ENCODE measurements around the gene FRRS1. TPM values are rescaled to one million over a fixed set of nuclear protein-coding genes. Genes with fewer than 3 reads are reported as not detected.
"Not testable (repeated sequence)": the region's sequence is repeated elsewhere in the genome, so short reads cannot be mapped to it uniquely, and the experiment has no call there.

Gene FRRS1
- total RNA-seq, 4 donors from 2014 or later, result 1.4 to 4.5 (median 2.3) TPM

GRCh38 chr1:99764909-99765308 is 1.5 kb downstream of the FRRS1 start:
- in situ Hi-C loops (cut with MboI; ENCODE audit: low sequenced_read_pairs in 4 of 4), result no loop called here
- TF ChIP-seq POLR2A (IDR thresholded peaks at IDR 0.05) (no peak), CTCF (IDR thresholded peaks at IDR 0.05 in 4 of 5, conservative IDR thresholded peaks at IDR 0.05 in 1 of 5) (no peak)
- Histone ChIP-seq H3K4me3 (no peak overlapping the region), H3K27me3 (no peaks in the 10 kb centered on the region), H3K27ac (peak overlapping the region in 2 of 4 donors; percentile 81 to 86), H3K4me1 (peaks cover 4 to 8% of the 10 kb centered on the region in 2 donors), H3K36me3 (no peaks in the 10 kb centered on the region), H3K9me3 (no peaks in the 10 kb centered on the region)
- DNase-seq (no peak), ATAC-seq (no peak)
- intact Hi-C loops (cut with DNase I; ENCODE audit: low total_unique reads), result no loop called here

- ATAC-seq (no peak), DNase-seq (no peak)
- Histone ChIP-seq H3K27me3 (no peaks in the 10 kb centered on the region), H3K9me3 (no peaks in the 10 kb centered on the region), H3K4me3 (no peak overlapping the region), H3K4me1 (peaks cover 4 to 13% of the 10 kb centered on the region in 2 donors), H3K36me3 (no peaks in the 10 kb centered on the region), H3K27ac (no peak overlapping the region)
- TF ChIP-seq POLR2A (IDR thresholded peaks at IDR 0.05) (no peak), CTCF (IDR thresholded peaks at IDR 0.05 in 4 of 5, conservative IDR thresholded peaks at IDR 0.05 in 1 of 5) (no peak)
- intact Hi-C loops (cut with DNase I; ENCODE audit: low total_unique reads) (no loop called here), in situ Hi-C loops (cut with MboI; ENCODE audit: low sequenced_read_pairs in 4 of 4) (no loop called here)
Observed at GRCh38 chr1:99764439-99764838, 2.0 kb downstream of the FRRS1 start.

GRCh38 chr1:99763956-99764355 is 2.5 kb downstream of the FRRS1 start:
- in situ Hi-C loops (cut with MboI; ENCODE audit: low sequenced_read_pairs in 4 of 4), result no loop called here

GRCh38 chr1:99761774-99762173 is 4.7 kb downstream of the FRRS1 start:
- intact Hi-C loops (cut with DNase I; ENCODE audit: low total_unique reads), result no loop called here
- Histone ChIP-seq H3K36me3 (no peaks in the 10 kb centered on the region), H3K4me3 (no peak overlapping the region), H3K27ac (no peak overlapping the region), H3K4me1 (peaks cover 3 to 15% of the 10 kb centered on the region in 2 donors), H3K27me3 (no peaks in the 10 kb centered on the region), H3K9me3 (no peaks in the 10 kb centered on the region)
- in situ Hi-C loops (cut with MboI; ENCODE audit: low sequenced_read_pairs in 4 of 4), result no loop called here
- ATAC-seq, result no peak
- DNase-seq, result no peak
- TF ChIP-seq CTCF (IDR thresholded peaks at IDR 0.05 in 4 of 5, conservative IDR thresholded peaks at IDR 0.05 in 1 of 5) (no peak), POLR2A (IDR thresholded peaks at IDR 0.05) (no peak)

More at GRCh38 chr1:99763956-99764355, 2.5 kb downstream of the FRRS1 start:
- H3K4me1 ChIP-seq, result peaks cover 4 to 16% of the 10 kb centered on the region in 2 donors
- DNase-seq (no peak), ATAC-seq (no peak)
- intact Hi-C loops (cut with DNase I; ENCODE audit: low total_unique reads), result no loop called here
- no peak for TF ChIP-seq POLR2A (IDR thresholded peaks at IDR 0.05)
- no peak overlapping the region for H3K27ac ChIP-seq
- no peak overlapping the region for H3K4me3 ChIP-seq
- H3K27me3 ChIP-seq, result no peaks in the 10 kb centered on the region
- no peaks in the 10 kb centered on the region for H3K36me3 ChIP-seq
- no peaks in the 10 kb centered on the region for H3K9me3 ChIP-seq

GRCh38 chr1:99759518-99760160 is 6.8 kb downstream of the FRRS1 start:
- Histone ChIP-seq H3K27ac (peak overlapping the region in 3 of 4 donors; percentile 23 to 52 (median 27)), H3K36me3 (no peaks in the 10 kb centered on the region), H3K27me3 (no peaks in the 10 kb centered on the region), H3K9me3 (no peaks in the 10 kb centered on the region), H3K4me1 (peaks cover 0 to 16% of the 10 kb centered on the region in 2 donors), H3K4me3 (peak overlapping the region in 1 of 4 donors; percentile 9)
- DNase-seq, result no peak
- peak; percentile 46 to 65 for ATAC-seq
- in situ Hi-C loops (cut with MboI; ENCODE audit: low sequenced_read_pairs in 4 of 4) (no loop called here), intact Hi-C loops (cut with DNase I; ENCODE audit: low total_unique reads) (no loop called here)
- TF ChIP-seq CTCF (IDR thresholded peaks at IDR 0.05 in 4 of 5, conservative IDR thresholded peaks at IDR 0.05 in 1 of 5) (no peak), POLR2A (IDR thresholded peaks at IDR 0.05) (no peak)

GRCh38 chr1:99758686-99759517 is 7.5 kb downstream of the FRRS1 start:
- ATAC-seq, result peak; percentile 33 to 53
- H3K4me3 ChIP-seq, result peak overlapping the region in 1 of 4 donors; percentile 9
- intact Hi-C loops (cut with DNase I; ENCODE audit: low total_unique reads); H3K9me3 ChIP-seq; H3K36me3 ChIP-seq; DNase-seq; H3K27me3 ChIP-seq; in situ Hi-C loops (cut with MboI; ENCODE audit: low sequenced_read_pairs in 4 of 4): not testable (repeated sequence)
- H3K4me1 ChIP-seq, result peaks cover 0 to 16% of the 10 kb centered on the region in 2 donors
- H3K27ac ChIP-seq, result peak overlapping the region in 3 of 4 donors; percentile 23 to 52 (median 27)
